ENCODE measurements around the gene POGZ. TPM values are rescaled to one million over a fixed set of nuclear protein-coding genes. Genes with fewer than 3 reads are reported as not detected.
"Not testable (repeated sequence)": the region's sequence is repeated elsewhere in the genome, so short reads cannot be mapped to it uniquely, and the experiment has no call there.

Gene POGZ
- total RNA-seq, 1 experiment from 2014 or later: 78.7 TPM

GRCh38 chr1:151455231-151455630 lies 4.1 kb downstream of the POGZ start:
- H3K36me3 ChIP-seq (ENCODE audit: insufficient read depth, low read length): peaks cover 15% of the 10 kb centered on the region; the same call in 1 of the 2 replicates
- peak overlapping the region; percentile 70 for H3K27ac ChIP-seq (ENCODE audit: low read length)
- no peaks in the 10 kb centered on the region for H3K27me3 ChIP-seq (ENCODE audit: low read length)
- no peaks in the 10 kb centered on the region for H3K9me3 ChIP-seq (ENCODE audit: low read length)
- peak; percentile 39 for DNase-seq
- H3K9me2 ChIP-seq (replicated peaks; ENCODE audit: insufficient read depth, low read length): peaks cover 1% of the 10 kb centered on the region; the same call in 1 of the 2 replicates
- H4K20me1 ChIP-seq (ENCODE audit: insufficient read depth, low read depth, low read length): peaks cover 36% of the 10 kb centered on the region
- H2AFZ ChIP-seq (ENCODE audit: low read length): no peak overlapping the region
- peaks cover 81% of the 10 kb centered on the region for H3K79me2 ChIP-seq (ENCODE audit: low read length)
- no peak overlapping the region for H3K4me3 ChIP-seq (ENCODE audit: low read length)
- H3K4me2 ChIP-seq (ENCODE audit: low read depth, low read length, poor library complexity, severe bottlenecking): peak overlapping the region; percentile 67
- no peak overlapping the region for H3K9ac ChIP-seq (ENCODE audit: low read length)
- peaks cover 35% of the 10 kb centered on the region for H3K4me1 ChIP-seq (ENCODE audit: low read length)

DNA sequence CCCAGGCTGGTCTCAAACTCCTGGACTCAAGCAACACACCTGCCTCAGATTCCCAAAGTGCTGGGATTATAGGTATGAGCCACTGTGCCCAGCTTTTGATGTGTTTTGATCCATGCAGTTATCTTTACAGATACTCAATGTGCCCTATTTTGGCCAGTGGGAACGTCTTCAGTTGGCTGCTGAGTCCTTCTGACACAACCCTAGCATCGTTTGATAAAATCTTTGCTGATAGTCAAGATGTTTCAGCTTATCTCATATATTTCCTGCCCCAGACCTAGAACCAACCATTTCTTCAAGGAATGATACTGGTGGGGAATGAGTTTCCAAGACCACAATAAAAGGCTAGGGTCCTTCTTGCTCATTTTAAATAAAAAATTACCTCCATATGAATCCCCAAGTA lies 11.6 kb downstream of the POGZ start:
- no peak overlapping the region for H3K27ac ChIP-seq (ENCODE audit: low read length)
- no peak for DNase-seq
- H3K27me3 ChIP-seq (ENCODE audit: low read length): no peaks in the 10 kb centered on the region

GRCh38 chr1:151444783-151445177 lies 14.5 kb downstream of the POGZ start:
- H3K9me3 ChIP-seq (ENCODE audit: low read length): no peaks in the 10 kb centered on the region
- no peaks in the 10 kb centered on the region for H3K9me2 ChIP-seq (replicated peaks; ENCODE audit: insufficient read depth, low read length)
- H3K27me3 ChIP-seq (ENCODE audit: low read length): no peaks in the 10 kb centered on the region
- peak overlapping the region; percentile 63 for H3K4me2 ChIP-seq (ENCODE audit: low read depth, low read length, poor library complexity, severe bottlenecking)
- peaks cover 48% of the 10 kb centered on the region for H3K4me1 ChIP-seq (ENCODE audit: low read length)
- peak overlapping the region; percentile 34 for H3K9ac ChIP-seq (ENCODE audit: low read length)
- H3K79me2 ChIP-seq (ENCODE audit: low read length): peaks cover 100% of the 10 kb centered on the region
- H2AFZ ChIP-seq (ENCODE audit: low read length): no peak overlapping the region
- DNase-seq: peak; percentile 50
- peak overlapping the region; percentile 75 for H3K27ac ChIP-seq (ENCODE audit: low read length)
- peak overlapping the region; percentile 19 for H3K4me3 ChIP-seq (ENCODE audit: low read length)
- H3K36me3 ChIP-seq (ENCODE audit: insufficient read depth, low read length): peaks cover 15% of the 10 kb centered on the region
- H4K20me1 ChIP-seq (ENCODE audit: insufficient read depth, low read depth, low read length): peaks cover 23% of the 10 kb centered on the region

More for the DNA sequence above, 11.6 kb downstream of the POGZ start:
- Histone ChIP-seq H4K20me1 (ENCODE audit: insufficient read depth, low read depth, low read length) (peaks cover 35% of the 10 kb centered on the region), H3K4me1 (ENCODE audit: low read length) (peaks cover 46% of the 10 kb centered on the region), H3K36me3 (ENCODE audit: insufficient read depth, low read length) (no peaks in the 10 kb centered on the region), H3K4me3 (ENCODE audit: low read length) (no peak overlapping the region), H3K79me2 (ENCODE audit: low read length) (peaks cover 99% of the 10 kb centered on the region), H2AFZ (ENCODE audit: low read length) (no peak overlapping the region), H3K9ac (ENCODE audit: low read length) (no peak overlapping the region), H3K4me2 (ENCODE audit: low read depth, low read length, poor library complexity, severe bottlenecking) (no peak overlapping the region), H3K9me3 (ENCODE audit: low read length) (no peaks in the 10 kb centered on the region), H3K9me2 (replicated peaks; ENCODE audit: insufficient read depth, low read length) (no peaks in the 10 kb centered on the region)

GRCh38 chr1:151443846-151444782 lies 15.2 kb downstream of the POGZ start:
- Histone ChIP-seq H3K79me2 (ENCODE audit: low read length) (peaks cover 100% of the 10 kb centered on the region), H3K9me2 (replicated peaks; ENCODE audit: insufficient read depth, low read length) (no peaks in the 10 kb centered on the region), H3K36me3 (ENCODE audit: insufficient read depth, low read length) (peaks cover 19% of the 10 kb centered on the region), H3K4me1 (ENCODE audit: low read length) (peaks cover 48% of the 10 kb centered on the region), H3K4me3 (ENCODE audit: low read length) (peak overlapping the region; percentile 19; the same call in 1 of the 2 replicates), H3K9ac (ENCODE audit: low read length) (peak overlapping the region; percentile 34), H4K20me1 (ENCODE audit: insufficient read depth, low read depth, low read length) (peaks cover 23% of the 10 kb centered on the region), H2AFZ (ENCODE audit: low read length) (no peak overlapping the region), H3K27me3 (ENCODE audit: low read length) (no peaks in the 10 kb centered on the region), H3K4me2 (ENCODE audit: low read depth, low read length, poor library complexity, severe bottlenecking) (peak overlapping the region; percentile 63), H3K27ac (ENCODE audit: low read length) (peak overlapping the region; percentile 75), H3K9me3 (ENCODE audit: low read length) (no peaks in the 10 kb centered on the region)
- DNase-seq: peak; percentile 88

DNA sequence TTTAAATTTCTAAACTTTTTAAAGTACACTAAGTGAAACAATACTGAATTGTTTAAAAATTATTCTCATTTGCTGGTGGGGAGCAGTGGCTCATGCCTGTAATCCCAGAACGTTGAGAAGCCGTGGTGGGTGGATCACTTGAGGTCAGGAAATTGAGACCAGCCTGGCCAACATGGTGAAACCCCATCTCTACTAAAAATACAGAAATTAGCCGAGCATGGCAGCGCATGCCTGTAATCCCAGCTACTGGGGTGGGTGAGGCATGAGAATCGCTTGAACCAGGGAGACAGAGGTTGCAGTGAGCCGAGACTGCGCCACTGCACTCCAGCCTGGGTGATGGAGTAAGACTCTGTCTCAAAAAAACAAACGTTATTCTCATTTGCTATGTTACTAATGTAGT lies 21.9 kb downstream of the POGZ start:
- not testable (repeated sequence) for H3K4me3 ChIP-seq (ENCODE audit: low read length); H3K9me2 ChIP-seq (replicated peaks; ENCODE audit: insufficient read depth, low read length); DNase-seq; H3K9ac ChIP-seq (ENCODE audit: low read length); H3K4me2 ChIP-seq (ENCODE audit: low read depth, low read length, poor library complexity, severe bottlenecking); H2AFZ ChIP-seq (ENCODE audit: low read length); H4K20me1 ChIP-seq (ENCODE audit: insufficient read depth, low read depth, low read length); H3K27me3 ChIP-seq (ENCODE audit: low read length); H3K27ac ChIP-seq (ENCODE audit: low read length); H3K4me1 ChIP-seq (ENCODE audit: low read length); H3K9me3 ChIP-seq (ENCODE audit: low read length)
- Histone ChIP-seq H3K79me2 (ENCODE audit: low read length) (peaks cover 98% of the 10 kb centered on the region), H3K36me3 (ENCODE audit: insufficient read depth, low read length) (peaks cover 19% of the 10 kb centered on the region)

DNA sequence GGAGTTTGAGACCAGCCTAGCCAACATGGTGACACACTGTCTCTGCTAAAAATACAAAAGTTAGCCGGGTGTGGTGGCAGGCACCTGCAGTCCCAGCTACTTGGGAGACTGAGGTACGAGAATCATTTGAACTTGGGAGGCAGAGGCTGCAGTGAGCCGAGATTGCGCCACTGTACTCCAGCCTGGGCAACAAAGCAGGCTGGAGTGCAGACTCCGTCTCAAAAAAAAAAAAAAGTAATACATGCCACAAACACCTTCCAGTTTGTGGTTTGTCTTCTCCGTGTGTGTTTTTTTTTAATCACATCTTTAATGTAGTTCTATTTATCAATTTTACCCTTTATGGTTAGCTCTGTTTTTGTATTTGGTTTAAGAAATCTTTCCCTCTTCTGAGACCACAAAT lies 22.3 kb downstream of the POGZ start:
- no peaks in the 10 kb centered on the region for H3K9me3 ChIP-seq (ENCODE audit: low read length)
- H4K20me1 ChIP-seq (ENCODE audit: insufficient read depth, low read depth, low read length): peaks cover 5% of the 10 kb centered on the region; the same call in 1 of the 2 replicates
- no peak overlapping the region for H3K4me2 ChIP-seq (ENCODE audit: low read depth, low read length, poor library complexity, severe bottlenecking)
- H3K4me3 ChIP-seq (ENCODE audit: low read length): no peak overlapping the region
- no peaks in the 10 kb centered on the region for H3K9me2 ChIP-seq (replicated peaks; ENCODE audit: insufficient read depth, low read length)
- H3K4me1 ChIP-seq (ENCODE audit: low read length): 0 out of 2 replicates have a peak, but pooled peaks cover 2% of the 10 kb centered on the region
- no peak overlapping the region for H2AFZ ChIP-seq (ENCODE audit: low read length)
- no peak overlapping the region for H3K27ac ChIP-seq (ENCODE audit: low read length)
- DNase-seq: no peak
- H3K27me3 ChIP-seq (ENCODE audit: low read length): no peaks in the 10 kb centered on the region
- peaks cover 17% of the 10 kb centered on the region for H3K36me3 ChIP-seq (ENCODE audit: insufficient read depth, low read length)
- H3K9ac ChIP-seq (ENCODE audit: low read length): no peak overlapping the region
- peaks cover 98% of the 10 kb centered on the region for H3K79me2 ChIP-seq (ENCODE audit: low read length)

DNA sequence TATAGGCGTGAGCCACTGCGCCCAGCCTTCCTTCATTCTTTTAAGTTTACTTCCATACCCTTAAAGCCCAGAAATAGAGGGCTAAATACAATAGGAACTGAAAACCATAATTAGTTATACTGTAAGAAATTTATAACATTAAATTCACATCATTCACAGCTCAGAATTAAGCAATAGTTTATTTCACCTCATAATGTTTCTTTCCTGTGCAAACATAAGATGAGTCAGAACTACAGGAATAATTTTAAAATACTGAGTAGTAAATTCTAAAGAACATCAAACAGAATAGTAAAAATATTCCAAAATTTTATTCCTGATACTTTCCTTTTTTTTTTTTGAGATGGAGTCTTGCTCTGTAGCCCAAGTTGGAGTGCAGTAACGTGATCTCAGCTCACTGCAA lies 24.1 kb downstream of the POGZ start:
- peaks cover 97% of the 10 kb centered on the region for H3K79me2 ChIP-seq (ENCODE audit: low read length)
- no peaks in the 10 kb centered on the region for H3K4me1 ChIP-seq (ENCODE audit: low read length)
- no peak overlapping the region for H3K4me3 ChIP-seq (ENCODE audit: low read length)

DNA sequence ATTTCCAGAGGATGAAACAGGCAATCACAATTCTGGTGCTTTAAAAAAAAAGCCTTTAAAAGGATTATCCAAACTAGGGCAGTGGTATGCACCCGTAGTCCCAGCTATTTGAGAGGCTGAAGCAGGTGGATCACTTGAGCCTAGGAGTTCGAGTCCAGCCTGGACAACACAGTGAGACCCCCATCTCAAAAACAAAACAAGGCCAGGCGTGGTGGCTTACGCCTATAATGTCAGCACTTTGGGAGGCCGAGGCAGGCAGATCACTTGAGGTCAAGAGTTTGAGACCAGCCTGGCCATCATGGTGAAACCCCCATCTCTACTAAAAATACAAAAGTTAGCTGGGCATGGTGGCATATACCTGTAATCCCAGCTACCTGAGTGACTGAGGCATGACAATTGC lies 25.5 kb downstream of the POGZ start:
- H3K4me3 ChIP-seq (ENCODE audit: low read length); DNase-seq; H3K4me2 ChIP-seq (ENCODE audit: low read depth, low read length, poor library complexity, severe bottlenecking); H3K9me2 ChIP-seq (replicated peaks; ENCODE audit: insufficient read depth, low read length); H3K27me3 ChIP-seq (ENCODE audit: low read length); H3K36me3 ChIP-seq (ENCODE audit: insufficient read depth, low read length); H3K9ac ChIP-seq (ENCODE audit: low read length); H3K4me1 ChIP-seq (ENCODE audit: low read length); H3K27ac ChIP-seq (ENCODE audit: low read length); H3K9me3 ChIP-seq (ENCODE audit: low read length); H2AFZ ChIP-seq (ENCODE audit: low read length): not testable (repeated sequence)
- peaks cover 90% of the 10 kb centered on the region for H3K79me2 ChIP-seq (ENCODE audit: low read length)
- H4K20me1 ChIP-seq (ENCODE audit: insufficient read depth, low read depth, low read length): peaks cover 10% of the 10 kb centered on the region; the same call in 1 of the 2 replicates

More for the DNA sequence above, 24.1 kb downstream of the POGZ start:
- Histone ChIP-seq H3K9ac (ENCODE audit: low read length) (no peak overlapping the region), H3K27me3 (ENCODE audit: low read length) (no peaks in the 10 kb centered on the region), H3K9me3 (ENCODE audit: low read length) (no peaks in the 10 kb centered on the region), H3K27ac (ENCODE audit: low read length) (no peak overlapping the region), H3K36me3 (ENCODE audit: insufficient read depth, low read length) (peaks cover 5% of the 10 kb centered on the region; the same call in 1 of the 2 replicates), H4K20me1 (ENCODE audit: insufficient read depth, low read depth, low read length) (peaks cover 10% of the 10 kb centered on the region; the same call in 1 of the 2 replicates), H3K9me2 (replicated peaks; ENCODE audit: insufficient read depth, low read length) (no peaks in the 10 kb centered on the region), H3K4me2 (ENCODE audit: low read depth, low read length, poor library complexity, severe bottlenecking) (no peak overlapping the region), H2AFZ (ENCODE audit: low read length) (no peak overlapping the region)
- DNase-seq: no peak
